GM12878 (cell line): ENCODE data around the gene WDR59. TPM values are rescaled to one million over a fixed set of nuclear protein-coding genes. Genes with fewer than 3 reads are reported as not detected.

Experiments
- BHLHE40 ChIP-seq, 2 experiments: fragments of 450-650 bp in 1 of 2; IDR thresholded peaks; 2 replicates each; pipeline ENCODE4 v1.6.1; 2011 to 2017; ENCODE audit warnings: low read depth in 2 of 2, borderline replicate concordance in 1 of 2, improper control_type of control experiment in 1 of 2, low read length in 1 of 2, mild to moderate bottlenecking in 1 of 2
- EGR1 ChIP-seq, 2 experiments: IDR thresholded peaks; 1 replicate in 1 of 2; 2 replicates in 1 of 2; pipeline ENCODE4 v1.6.1; 2011 to 2012; ENCODE audit warnings: low read depth in 2 of 2, low read length in 2 of 2, borderline replicate concordance in 1 of 2, mild to moderate bottlenecking in 1 of 2, moderate library complexity in 1 of 2
- KDM1A ChIP-seq: fragments of 200-600 bp; sonication (generic); IDR thresholded peaks from 2 replicates; pipeline ENCODE4 v1.6.1; 2016; ENCODE audit warnings: borderline replicate concordance
- NRF1 ChIP-seq: conservative IDR thresholded peaks from 2 replicates; pipeline ENCODE4 v1.6.1; 2011; ENCODE audit warnings: mild to moderate bottlenecking, low read depth, low read length, improper control_type of control experiment
- SMAD1 ChIP-seq: fragments of 450-650 bp; IDR thresholded peaks from 2 replicates; pipeline ENCODE4 v1.6.1; 2018; ENCODE audit warnings: mild to moderate bottlenecking, low read depth; ENCODE audit not compliant: partially characterized antibody
- SP1 ChIP-seq: IDR thresholded peaks from one replicate; pipeline ENCODE4 v1.6.1; 2011; ENCODE audit warnings: low read depth, low read length
- SRF ChIP-seq, 2 experiments: IDR thresholded peaks; 2 replicates each; pipeline ENCODE4 v1.6.1; 2011; ENCODE audit warnings: low read depth in 2 of 2, low read length in 2 of 2, mild to moderate bottlenecking in 1 of 2, moderate library complexity in 1 of 2
- ZNF207 ChIP-seq: fragments of 450-650 bp; IDR thresholded peaks from 2 replicates; pipeline ENCODE4 v1.6.1; 2014; ENCODE audit warnings: antibody characterized with exemption, mild to moderate bottlenecking, borderline replicate concordance
- ZNF274 ChIP-seq: IDR thresholded peaks from one replicate; pipeline ENCODE4 v1.8.0; 2011; ENCODE audit not compliant: insufficient read length, insufficient read depth
- polyA plus RNA-seq, 11 experiments: library from polyadenylated mRNA; depleted of rRNA in 4 of 11; unstranded in 6 of 11; stranded (reverse) in 5 of 11; fragments of >200 nt; fragmentation: Nextera tagmentation in 4 of 11; fragmentation: Illumina TruSeq in 1 of 11; extraction: Ambion mirVana in 4 of 11; extraction: Trizol in 1 of 11; gene quantifications; 1 replicate in 1 of 11; 2 replicates in 10 of 11; pipeline versions ENCODE4 v1.2.1 to v1.2.3, GENCODE V29; 2011 to 2016; ENCODE audit warnings: inconsistent platforms in 2 of 11, missing spikeins in 2 of 11, low read depth in 1 of 11
- total RNA-seq, 4 experiments: library from RNA; depleted of rRNA in 3 of 4; stranded (reverse); fragments of >200 nt in 3 of 4; fragmentation: Illumina TruSeq in 1 of 4; extraction: Trizol in 1 of 4; gene quantifications; 2 replicates each; pipeline versions ENCODE4 v1.2.1 to v1.2.3, GENCODE V29; 2013 to 2021
- TF ChIP-seq, protein P1 (sequence below): fragments of 450-650 bp; formaldehyde crosslinking; IDR thresholded peaks from 2 replicates; pipeline ENCODE4 v1.4.0; 2022; ENCODE audit warnings: mild to moderate bottlenecking, moderate library complexity
- TF ChIP-seq, protein P2 (sequence below): fragments of 150-350 bp; IDR thresholded peaks from 2 replicates; pipeline ENCODE4 v1.6.1; 2016; ENCODE audit warnings: low read depth, low read length
- TF ChIP-seq, protein P3 (sequence below): fragments of 450-650 bp; IDR thresholded peaks from 2 replicates; pipeline ENCODE4 v1.6.1; 2017; ENCODE audit warnings: mild to moderate bottlenecking, moderate library complexity
- TF ChIP-seq, protein P4 (sequence below): IDR thresholded peaks from 2 replicates; pipeline ENCODE4 v1.6.1; 2012; ENCODE audit warnings: mild to moderate bottlenecking, low read depth, low read length

WDR59 gene
- total and polyA plus RNA-seq, 10 of the 15 experiments (the other 5 are each of a cell fraction or from before 2014, with no cell fraction given) = 9.7 to 78.4 (median 24.5) TPM

DNA sequence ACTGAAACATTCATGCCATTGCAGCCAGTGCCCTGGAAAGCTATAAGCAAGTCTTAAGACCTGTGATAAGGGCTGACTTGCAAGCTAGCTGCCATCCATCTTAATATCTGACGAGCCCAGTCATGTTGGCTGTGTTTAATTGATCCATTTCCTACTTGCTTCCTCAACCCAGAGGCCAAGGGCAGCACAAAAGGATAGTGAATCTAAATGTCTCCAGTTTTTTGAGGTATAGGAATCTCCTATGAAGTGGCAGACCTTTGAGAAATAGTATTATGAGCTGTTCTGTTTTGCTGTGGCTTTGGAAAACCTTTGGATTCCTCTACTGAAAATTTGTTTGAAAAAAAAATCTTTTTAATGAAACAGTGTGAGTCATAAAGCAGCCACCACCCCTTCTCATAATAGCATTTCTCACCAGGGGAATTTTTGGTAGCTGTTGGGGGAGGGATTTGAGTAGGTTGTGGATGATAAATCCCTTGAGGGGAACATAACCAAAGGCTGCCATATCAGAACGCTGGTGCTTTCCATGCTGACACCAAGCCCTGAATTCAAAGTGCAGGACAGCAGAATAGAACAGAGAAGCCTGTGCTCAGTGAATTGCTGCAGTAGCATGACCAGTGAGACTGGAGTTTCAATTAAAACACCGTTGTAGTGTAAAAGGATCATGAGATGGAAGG is 26.8 kb upstream of the WDR59 start (continued):
- TF ChIP-seq, protein P1, sequence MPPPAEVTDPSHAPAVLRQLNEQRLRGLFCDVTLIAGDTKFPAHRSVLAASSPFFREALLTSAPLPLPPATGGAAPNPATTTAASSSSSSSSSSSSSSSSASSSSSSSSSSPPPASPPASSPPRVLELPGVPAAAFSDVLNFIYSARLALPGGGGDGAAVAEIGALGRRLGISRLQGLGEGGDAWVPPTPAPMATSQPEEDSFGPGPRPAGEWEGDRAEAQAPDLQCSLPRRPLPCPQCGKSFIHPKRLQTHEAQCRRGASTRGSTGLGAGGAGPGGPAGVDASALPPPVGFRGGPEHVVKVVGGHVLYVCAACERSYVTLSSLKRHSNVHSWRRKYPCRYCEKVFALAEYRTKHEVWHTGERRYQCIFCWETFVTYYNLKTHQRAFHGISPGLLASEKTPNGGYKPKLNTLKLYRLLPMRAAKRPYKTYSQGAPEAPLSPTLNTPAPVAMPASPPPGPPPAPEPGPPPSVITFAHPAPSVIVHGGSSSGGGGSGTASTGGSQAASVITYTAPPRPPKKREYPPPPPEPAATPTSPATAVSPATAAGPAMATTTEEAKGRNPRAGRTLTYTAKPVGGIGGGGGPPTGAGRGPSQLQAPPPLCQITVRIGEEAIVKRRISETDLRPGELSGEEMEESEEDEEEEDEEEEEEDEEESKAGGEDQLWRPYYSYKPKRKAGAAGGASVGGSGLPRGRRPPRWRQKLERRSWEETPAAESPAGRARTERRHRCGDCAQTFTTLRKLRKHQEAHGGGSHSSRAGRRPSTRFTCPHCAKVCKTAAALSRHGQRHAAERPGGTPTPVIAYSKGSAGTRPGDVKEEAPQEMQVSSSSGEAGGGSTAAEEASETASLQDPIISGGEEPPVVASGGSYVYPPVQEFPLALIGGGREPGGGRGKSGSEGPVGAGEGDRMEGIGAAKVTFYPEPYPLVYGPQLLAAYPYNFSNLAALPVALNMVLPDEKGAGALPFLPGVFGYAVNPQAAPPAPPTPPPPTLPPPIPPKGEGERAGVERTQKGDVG (CRISPR knock-in tag) = no peak
- TF ChIP-seq ZNF274 = no peak
- no peak for TF ChIP-seq NRF1
- no peak for TF ChIP-seq SMAD1
- TF ChIP-seq ZNF207 = no peak
- TF ChIP-seq, protein P2, sequence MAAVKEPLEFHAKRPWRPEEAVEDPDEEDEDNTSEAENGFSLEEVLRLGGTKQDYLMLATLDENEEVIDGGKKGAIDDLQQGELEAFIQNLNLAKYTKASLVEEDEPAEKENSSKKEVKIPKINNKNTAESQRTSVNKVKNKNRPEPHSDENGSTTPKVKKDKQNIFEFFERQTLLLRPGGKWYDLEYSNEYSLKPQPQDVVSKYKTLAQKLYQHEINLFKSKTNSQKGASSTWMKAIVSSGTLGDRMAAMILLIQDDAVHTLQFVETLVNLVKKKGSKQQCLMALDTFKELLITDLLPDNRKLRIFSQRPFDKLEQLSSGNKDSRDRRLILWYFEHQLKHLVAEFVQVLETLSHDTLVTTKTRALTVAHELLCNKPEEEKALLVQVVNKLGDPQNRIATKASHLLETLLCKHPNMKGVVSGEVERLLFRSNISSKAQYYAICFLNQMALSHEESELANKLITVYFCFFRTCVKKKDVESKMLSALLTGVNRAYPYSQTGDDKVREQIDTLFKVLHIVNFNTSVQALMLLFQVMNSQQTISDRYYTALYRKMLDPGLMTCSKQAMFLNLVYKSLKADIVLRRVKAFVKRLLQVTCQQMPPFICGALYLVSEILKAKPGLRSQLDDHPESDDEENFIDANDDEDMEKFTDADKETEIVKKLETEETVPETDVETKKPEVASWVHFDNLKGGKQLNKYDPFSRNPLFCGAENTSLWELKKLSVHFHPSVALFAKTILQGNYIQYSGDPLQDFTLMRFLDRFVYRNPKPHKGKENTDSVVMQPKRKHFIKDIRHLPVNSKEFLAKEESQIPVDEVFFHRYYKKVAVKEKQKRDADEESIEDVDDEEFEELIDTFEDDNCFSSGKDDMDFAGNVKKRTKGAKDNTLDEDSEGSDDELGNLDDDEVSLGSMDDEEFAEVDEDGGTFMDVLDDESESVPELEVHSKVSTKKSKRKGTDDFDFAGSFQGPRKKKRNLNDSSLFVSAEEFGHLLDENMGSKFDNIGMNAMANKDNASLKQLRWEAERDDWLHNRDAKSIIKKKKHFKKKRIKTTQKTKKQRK = no peak
- no peak for TF ChIP-seq EGR1 (IDR thresholded peaks at IDR 0.05; ENCODE audit: borderline replicate concordance in 1 of 2, low read depth in 2 of 2, low read length in 2 of 2)
- peak; percentile 22 to 73; a peak in 2 of 4 replicates for TF ChIP-seq BHLHE40 (IDR thresholded peaks at IDR 0.05; ENCODE audit: borderline replicate concordance in 1 of 2, low read depth in 2 of 2, low read length in 1 of 2)
- no peak for TF ChIP-seq SRF (IDR thresholded peaks at IDR 0.05; ENCODE audit: low read depth in 2 of 2, low read length in 2 of 2)
- no peak for TF ChIP-seq KDM1A
- TF ChIP-seq, protein P3, sequence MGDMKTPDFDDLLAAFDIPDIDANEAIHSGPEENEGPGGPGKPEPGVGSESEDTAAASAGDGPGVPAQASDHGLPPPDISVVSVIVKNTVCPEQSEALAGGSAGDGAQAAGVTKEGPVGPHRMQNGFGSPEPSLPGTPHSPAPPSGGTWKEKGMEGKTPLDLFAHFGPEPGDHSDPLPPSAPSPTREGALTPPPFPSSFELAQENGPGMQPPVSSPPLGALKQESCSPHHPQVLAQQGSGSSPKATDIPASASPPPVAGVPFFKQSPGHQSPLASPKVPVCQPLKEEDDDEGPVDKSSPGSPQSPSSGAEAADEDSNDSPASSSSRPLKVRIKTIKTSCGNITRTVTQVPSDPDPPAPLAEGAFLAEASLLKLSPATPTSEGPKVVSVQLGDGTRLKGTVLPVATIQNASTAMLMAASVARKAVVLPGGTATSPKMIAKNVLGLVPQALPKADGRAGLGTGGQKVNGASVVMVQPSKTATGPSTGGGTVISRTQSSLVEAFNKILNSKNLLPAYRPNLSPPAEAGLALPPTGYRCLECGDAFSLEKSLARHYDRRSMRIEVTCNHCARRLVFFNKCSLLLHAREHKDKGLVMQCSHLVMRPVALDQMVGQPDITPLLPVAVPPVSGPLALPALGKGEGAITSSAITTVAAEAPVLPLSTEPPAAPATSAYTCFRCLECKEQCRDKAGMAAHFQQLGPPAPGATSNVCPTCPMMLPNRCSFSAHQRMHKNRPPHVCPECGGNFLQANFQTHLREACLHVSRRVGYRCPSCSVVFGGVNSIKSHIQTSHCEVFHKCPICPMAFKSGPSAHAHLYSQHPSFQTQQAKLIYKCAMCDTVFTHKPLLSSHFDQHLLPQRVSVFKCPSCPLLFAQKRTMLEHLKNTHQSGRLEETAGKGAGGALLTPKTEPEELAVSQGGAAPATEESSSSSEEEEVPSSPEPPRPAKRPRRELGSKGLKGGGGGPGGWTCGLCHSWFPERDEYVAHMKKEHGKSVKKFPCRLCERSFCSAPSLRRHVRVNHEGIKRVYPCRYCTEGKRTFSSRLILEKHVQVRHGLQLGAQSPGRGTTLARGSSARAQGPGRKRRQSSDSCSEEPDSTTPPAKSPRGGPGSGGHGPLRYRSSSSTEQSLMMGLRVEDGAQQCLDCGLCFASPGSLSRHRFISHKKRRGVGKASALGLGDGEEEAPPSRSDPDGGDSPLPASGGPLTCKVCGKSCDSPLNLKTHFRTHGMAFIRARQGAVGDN = no peak
- TF ChIP-seq SP1 = peak; percentile 61
- TF ChIP-seq, protein P4, sequence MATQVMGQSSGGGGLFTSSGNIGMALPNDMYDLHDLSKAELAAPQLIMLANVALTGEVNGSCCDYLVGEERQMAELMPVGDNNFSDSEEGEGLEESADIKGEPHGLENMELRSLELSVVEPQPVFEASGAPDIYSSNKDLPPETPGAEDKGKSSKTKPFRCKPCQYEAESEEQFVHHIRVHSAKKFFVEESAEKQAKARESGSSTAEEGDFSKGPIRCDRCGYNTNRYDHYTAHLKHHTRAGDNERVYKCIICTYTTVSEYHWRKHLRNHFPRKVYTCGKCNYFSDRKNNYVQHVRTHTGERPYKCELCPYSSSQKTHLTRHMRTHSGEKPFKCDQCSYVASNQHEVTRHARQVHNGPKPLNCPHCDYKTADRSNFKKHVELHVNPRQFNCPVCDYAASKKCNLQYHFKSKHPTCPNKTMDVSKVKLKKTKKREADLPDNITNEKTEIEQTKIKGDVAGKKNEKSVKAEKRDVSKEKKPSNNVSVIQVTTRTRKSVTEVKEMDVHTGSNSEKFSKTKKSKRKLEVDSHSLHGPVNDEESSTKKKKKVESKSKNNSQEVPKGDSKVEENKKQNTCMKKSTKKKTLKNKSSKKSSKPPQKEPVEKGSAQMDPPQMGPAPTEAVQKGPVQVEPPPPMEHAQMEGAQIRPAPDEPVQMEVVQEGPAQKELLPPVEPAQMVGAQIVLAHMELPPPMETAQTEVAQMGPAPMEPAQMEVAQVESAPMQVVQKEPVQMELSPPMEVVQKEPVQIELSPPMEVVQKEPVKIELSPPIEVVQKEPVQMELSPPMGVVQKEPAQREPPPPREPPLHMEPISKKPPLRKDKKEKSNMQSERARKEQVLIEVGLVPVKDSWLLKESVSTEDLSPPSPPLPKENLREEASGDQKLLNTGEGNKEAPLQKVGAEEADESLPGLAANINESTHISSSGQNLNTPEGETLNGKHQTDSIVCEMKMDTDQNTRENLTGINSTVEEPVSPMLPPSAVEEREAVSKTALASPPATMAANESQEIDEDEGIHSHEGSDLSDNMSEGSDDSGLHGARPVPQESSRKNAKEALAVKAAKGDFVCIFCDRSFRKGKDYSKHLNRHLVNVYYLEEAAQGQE = no peak
